ENCODE data around the gene TBC1D21.
A peak's percentile ranks its signal among the peaks of the same experiment; 100 is the strongest.

TBC1D21 gene

GRCh38 chr15:73907035-73907408 lies 33.7 kb downstream of the TBC1D21 start:
- TF ChIP-seq ZFX (IDR thresholded peaks at IDR 0.05) (no peak), CTCF (conservative IDR thresholded peaks at IDR 0.05) (no peak)
- no peak overlapping the region for H3K27ac ChIP-seq

- no peak overlapping the region for H3K27ac ChIP-seq
- TF ChIP-seq ZFX (IDR thresholded peaks at IDR 0.05) (no peak), CTCF (conservative IDR thresholded peaks at IDR 0.05) (peak; percentile 97)
These were observed 34.9 kb downstream of the TBC1D21 start for GRCh38 chr15:73908030-73908821.

GRCh38 chr15:73908822-73909122 lies 35.4 kb downstream of the TBC1D21 start:
- TF ChIP-seq CTCF (conservative IDR thresholded peaks at IDR 0.05) (no peak), ZFX (IDR thresholded peaks at IDR 0.05) (no peak)
- no peak overlapping the region for H3K27ac ChIP-seq

GRCh38 chr15:73909651-73910050 lies 36.3 kb downstream of the TBC1D21 start:
- TF ChIP-seq ZFX (IDR thresholded peaks at IDR 0.05) (no peak), CTCF (conservative IDR thresholded peaks at IDR 0.05) (no peak)
- no peak overlapping the region for H3K27ac ChIP-seq

GRCh38 chr15:73910522-73911303 lies 37.3 kb downstream of the TBC1D21 start:
- no peak for TF ChIP-seq CTCF (conservative IDR thresholded peaks at IDR 0.05)
- no peak for TF ChIP-seq ZFX (IDR thresholded peaks at IDR 0.05)
- H3K27ac ChIP-seq: no peak overlapping the region

GRCh38 chr15:73912030-73912596 lies 38.7 kb downstream of the TBC1D21 start:
- TF ChIP-seq ZFX (IDR thresholded peaks at IDR 0.05): no peak
- TF ChIP-seq CTCF (conservative IDR thresholded peaks at IDR 0.05): no peak
- no peak overlapping the region for H3K27ac ChIP-seq

GRCh38 chr15:73914145-73914544 lies 40.8 kb downstream of the TBC1D21 start:
- TF ChIP-seq CTCF (conservative IDR thresholded peaks at IDR 0.05) (no peak), ZFX (IDR thresholded peaks at IDR 0.05) (no peak)

More at GRCh38 chr15:73914145-73914544, 40.8 kb downstream of the TBC1D21 start:
- H3K27ac ChIP-seq: peak overlapping the region; percentile 24

All from C4-2B (cell line).